ENCODE data around the gene AGR3.

DNA sequence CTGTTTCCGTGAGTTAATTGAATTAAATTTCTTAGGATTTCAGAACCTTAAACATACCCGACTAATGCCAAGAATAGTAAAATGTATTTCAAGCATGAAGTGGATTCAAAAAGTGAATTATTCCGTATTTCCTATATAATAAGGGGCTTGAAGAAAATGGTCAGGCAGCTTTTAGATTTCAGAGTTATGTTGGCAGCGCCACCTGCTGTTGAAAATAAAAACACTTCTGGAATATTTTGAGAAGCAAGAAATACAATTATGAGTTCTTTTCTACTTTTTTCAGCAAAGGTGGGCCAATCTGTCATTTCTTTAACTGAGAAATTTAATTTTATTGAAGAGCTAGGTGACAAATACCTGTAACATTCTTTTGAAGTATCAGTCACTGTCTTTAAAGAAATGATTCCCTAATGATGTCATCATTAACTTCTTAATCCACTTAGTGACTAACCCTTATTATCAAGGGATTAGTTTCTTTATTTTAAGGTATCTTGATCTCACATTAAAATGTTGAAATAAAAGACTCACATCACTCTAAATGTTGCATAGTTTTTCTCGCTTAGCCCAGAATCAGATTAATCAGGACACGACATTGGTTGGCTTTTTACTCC, 36.6 kb upstream of the AGR3 start:
- TF ChIP-seq, protein P1, sequence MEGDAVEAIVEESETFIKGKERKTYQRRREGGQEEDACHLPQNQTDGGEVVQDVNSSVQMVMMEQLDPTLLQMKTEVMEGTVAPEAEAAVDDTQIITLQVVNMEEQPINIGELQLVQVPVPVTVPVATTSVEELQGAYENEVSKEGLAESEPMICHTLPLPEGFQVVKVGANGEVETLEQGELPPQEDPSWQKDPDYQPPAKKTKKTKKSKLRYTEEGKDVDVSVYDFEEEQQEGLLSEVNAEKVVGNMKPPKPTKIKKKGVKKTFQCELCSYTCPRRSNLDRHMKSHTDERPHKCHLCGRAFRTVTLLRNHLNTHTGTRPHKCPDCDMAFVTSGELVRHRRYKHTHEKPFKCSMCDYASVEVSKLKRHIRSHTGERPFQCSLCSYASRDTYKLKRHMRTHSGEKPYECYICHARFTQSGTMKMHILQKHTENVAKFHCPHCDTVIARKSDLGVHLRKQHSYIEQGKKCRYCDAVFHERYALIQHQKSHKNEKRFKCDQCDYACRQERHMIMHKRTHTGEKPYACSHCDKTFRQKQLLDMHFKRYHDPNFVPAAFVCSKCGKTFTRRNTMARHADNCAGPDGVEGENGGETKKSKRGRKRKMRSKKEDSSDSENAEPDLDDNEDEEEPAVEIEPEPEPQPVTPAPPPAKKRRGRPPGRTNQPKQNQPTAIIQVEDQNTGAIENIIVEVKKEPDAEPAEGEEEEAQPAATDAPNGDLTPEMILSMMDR (IDR thresholded peaks at IDR 0.05): peak; percentile 59 to 78 (median 68)
- no peak for TF ChIP-seq POLR2A (IDR thresholded peaks at IDR 0.05)

All from esophagus squamous epithelium (tissue), 4 donors.